GM23248 (cell line): Measurements from ENCODE around the gene DUSP2.

Experiments
- EZH2 ChIP-seq: fragments of 200-600 bp; sonication (generic); IDR thresholded peaks from 2 replicates; pipeline ENCODE4 v1.6.1; 2018; ENCODE audit warnings: antibody characterized with exemption, mild to moderate bottlenecking; ENCODE audit not compliant: insufficient read depth, poor library complexity, severe bottlenecking
- EZH2phosphoT487 ChIP-seq: fragments of 200-600 bp; sonication (generic); IDR thresholded peaks from 2 replicates; pipeline ENCODE4 v1.6.1; 2018; ENCODE audit warnings: antibody characterized with exemption, moderate library complexity, mild to moderate bottlenecking, low read depth; ENCODE audit not compliant: insufficient read depth

- TF ChIP-seq EZH2phosphoT487 (no peak), EZH2 (no peak)
These were observed 14.8 kb downstream of the DUSP2 start for GRCh38 chr2:96130483-96130882.
